Liver (tissue), 9 donors: ENCODE results near the gene KRT16. TPM values are rescaled to one million over a fixed set of nuclear protein-coding genes. Genes with fewer than 3 reads are reported as not detected.
"Not testable (repeated sequence)": the region's sequence is repeated elsewhere in the genome, so short reads cannot be mapped to it uniquely, and the experiment has no call there.

Source experiments
- DNase-seq: peaks from one replicate; pipeline ENCODE4 v3.0.0-alpha.2; 2017; ENCODE audit warnings: low spot score
- H3K27ac ChIP-seq, 2 donors: one replicate each; pipeline ENCODE4 v1.7.0; 2013; ENCODE audit warnings: inconsistent platforms in 2 of 2, low read length in 2 of 2, control low read depth in 1 of 2, low read depth in 1 of 2, mild to moderate bottlenecking in 1 of 2
- H3K27me3 ChIP-seq, 4 donors: one replicate each; pipeline versions ENCODE4 v1.6.1 to v1.7.0; 2013; ENCODE audit warnings: low read length in 3 of 4, inconsistent platforms in 1 of 4, mild to moderate bottlenecking in 1 of 4, moderate library complexity in 1 of 4; ENCODE audit not compliant: control insufficient read depth in 4 of 4, insufficient read depth in 4 of 4
- H3K36me3 ChIP-seq, 4 donors: one replicate each; pipeline versions ENCODE4 v1.6.1 to v1.7.0; 2013; ENCODE audit warnings: low read length in 3 of 4, mild to moderate bottlenecking in 3 of 4, low read depth in 1 of 4, moderate library complexity in 1 of 4; ENCODE audit not compliant: control insufficient read depth in 4 of 4, insufficient read depth in 3 of 4
- H3K4me1 ChIP-seq, 4 donors: one replicate each; pipeline versions ENCODE4 v1.6.1 to v1.7.0; 2013; ENCODE audit warnings: low read length in 3 of 4, mild to moderate bottlenecking in 3 of 4, moderate library complexity in 1 of 4; ENCODE audit not compliant: control insufficient read depth in 4 of 4, insufficient read depth in 4 of 4
- H3K4me3 ChIP-seq, 3 donors: one replicate each; pipeline versions ENCODE4 v1.6.1 to v1.7.0; 2013; ENCODE audit warnings: low read length in 3 of 3, control low read depth in 1 of 3, low read depth in 1 of 3, mild to moderate bottlenecking in 1 of 3
- H3K9ac ChIP-seq, 2 donors: one replicate each; pipeline ENCODE4 v1.7.0; 2013; ENCODE audit warnings: low read length in 2 of 2, mild to moderate bottlenecking in 2 of 2, moderate library complexity in 2 of 2, control low read depth in 1 of 2, low read depth in 1 of 2
- H3K9me3 ChIP-seq, 4 donors: one replicate each; pipeline versions ENCODE4 v1.6.1 to v1.7.0; 2013; ENCODE audit warnings: low read length in 3 of 4; ENCODE audit not compliant: control insufficient read depth in 4 of 4
- ATF3 ChIP-seq: IDR thresholded peaks from 2 replicates; pipeline ENCODE4 v1.6.1; 2016; ENCODE audit warnings: antibody characterized with exemption
- CTCF ChIP-seq: fragments of 150-350 bp; IDR thresholded peaks from 2 replicates; pipeline ENCODE4 v1.5.1; 2017; ENCODE audit warnings: improper control_type of control experiment, low read depth, low read length; ENCODE audit not compliant: missing input control
- EGR1 ChIP-seq, 2 donors: IDR thresholded peaks; 2 replicates each; pipeline ENCODE4 v1.6.1; 2016 to 2018; ENCODE audit warnings: antibody characterized with exemption in 2 of 2, low read depth in 2 of 2
- FOXA1 ChIP-seq: IDR thresholded peaks from 2 replicates; pipeline ENCODE4 v1.6.1; 2016; ENCODE audit warnings: antibody characterized with exemption
- FOXA2 ChIP-seq: IDR thresholded peaks from 2 replicates; pipeline ENCODE4 v1.6.1; 2016; ENCODE audit warnings: antibody characterized with exemption
- GABPA ChIP-seq, 2 donors: IDR thresholded peaks in 1 of 2; conservative IDR thresholded peaks in 1 of 2; 2 replicates each; pipeline ENCODE4 v1.6.1; 2016; ENCODE audit warnings: antibody characterized with exemption in 2 of 2, mild to moderate bottlenecking in 1 of 2, moderate library complexity in 1 of 2
- HNF4A ChIP-seq, 2 donors: conservative IDR thresholded peaks; 2 replicates each; pipeline ENCODE4 v1.6.1; 2016; ENCODE audit warnings: antibody characterized with exemption in 2 of 2, mild to moderate bottlenecking in 2 of 2
- HNF4G ChIP-seq: IDR thresholded peaks from 2 replicates; pipeline ENCODE4 v1.6.1; 2016; ENCODE audit warnings: antibody characterized with exemption
- JUND ChIP-seq, 2 donors: IDR thresholded peaks; 2 replicates each; pipeline ENCODE4 v1.6.1; 2016; ENCODE audit warnings: antibody characterized with exemption in 2 of 2
- MAX ChIP-seq: IDR thresholded peaks from 2 replicates; pipeline ENCODE4 v1.6.1; 2016; ENCODE audit warnings: antibody characterized with exemption
- NR2F2 ChIP-seq: IDR thresholded peaks from 2 replicates; pipeline ENCODE4 v1.6.1; 2016; ENCODE audit warnings: antibody characterized with exemption
- RAD21 ChIP-seq, 2 donors: IDR thresholded peaks; 2 replicates each; pipeline ENCODE4 v1.6.1; 2016; ENCODE audit warnings: antibody characterized with exemption in 2 of 2, mild to moderate bottlenecking in 2 of 2
- REST ChIP-seq: IDR thresholded peaks from 2 replicates; pipeline ENCODE4 v1.6.1; 2016; ENCODE audit warnings: antibody characterized with exemption, mild to moderate bottlenecking
- RXRA ChIP-seq, 2 donors: IDR thresholded peaks; 2 replicates each; pipeline ENCODE4 v1.6.1; 2017 to 2018; ENCODE audit warnings: antibody characterized with exemption in 2 of 2, mild to moderate bottlenecking in 1 of 2
- SP1 ChIP-seq: IDR thresholded peaks from 2 replicates; pipeline ENCODE4 v1.6.1; 2018; ENCODE audit warnings: antibody characterized with exemption, mild to moderate bottlenecking
- TAF1 ChIP-seq: conservative IDR thresholded peaks from 2 replicates; pipeline ENCODE4 v1.6.1; 2016; ENCODE audit warnings: antibody characterized with exemption, mild to moderate bottlenecking
- YY1 ChIP-seq: IDR thresholded peaks from 2 replicates; pipeline ENCODE4 v1.6.1; 2016; ENCODE audit warnings: antibody characterized with exemption, mild to moderate bottlenecking
- ZBTB33 ChIP-seq: IDR thresholded peaks from 2 replicates; pipeline ENCODE4 v1.6.1; 2016; ENCODE audit warnings: antibody characterized with exemption
- WGBS: extraction: QIAGEN DNeasy Blood & Tissue Kit; methylation state at CpG from one replicate; pipeline ENCODE4 v1.1.7; 2013; 5-methylcytosine and 5-hydroxymethylcytosine counted together
- polyA plus RNA-seq, 2 donors: library from polyadenylated mRNA; stranded (reverse) in 1 of 2; unstranded in 1 of 2; fragments of 200-250 nt in 1 of 2; fragments of >200 nt in 1 of 2; fragmentation: Nextera tagmentation in 1 of 2; extraction: Ambion mirVana in 1 of 2; gene quantifications; one replicate each; pipeline versions ENCODE4 v1.2.1 to v1.2.3, GENCODE V29; 2013 to 2015
- total RNA-seq, 2 donors: library from RNA; depleted of rRNA; stranded (reverse); fragments of >200 nt; gene quantifications; one replicate each; pipeline ENCODE4 v1.2.3, GENCODE V29; 2014
- donor health status: healthy.
- donor health status: healthy.
- donor health status: healthy.
- donor health status: healthy.
- donor health status: healthy.

The KRT16 gene
- total and polyA plus RNA-seq, 4 donors: not detected

- TF ChIP-seq ZBTB33: no peak
- no peak for TF ChIP-seq RAD21 (IDR thresholded peaks at IDR 0.05)
- TF ChIP-seq CTCF: no peak
- TF ChIP-seq FOXA2: no peak
- TF ChIP-seq TAF1: no peak
- no peak for TF ChIP-seq HNF4G
Observed at GRCh38 chr17:41617136-41617535, 4.6 kb upstream of the KRT16 start (continued).

GRCh38 chr17:41616486-41616885, 3.9 kb upstream of the KRT16 start:
- 87% methylated on average over 4 of the region's 4 CpGs for WGBS
- H3K9me3 ChIP-seq, H3K9ac ChIP-seq, H3K27me3 ChIP-seq, H3K27ac ChIP-seq, DNase-seq, H3K4me1 ChIP-seq, H3K4me3 ChIP-seq, H3K36me3 ChIP-seq: not testable (repeated sequence)

GRCh38 chr17:41615454-41615853, 2.9 kb upstream of the KRT16 start:
- Histone ChIP-seq H3K9me3 (no peaks in the 10 kb centered on the region), H3K4me1 (no peaks in the 10 kb centered on the region), H3K27ac (no peak overlapping the region), H3K36me3 (no peaks in the 10 kb centered on the region), H3K27me3 (no peaks in the 10 kb centered on the region), H3K9ac (no peak overlapping the region), H3K4me3 (no peak overlapping the region)
- no peak for DNase-seq
- no peak for TF ChIP-seq CTCF
- no peak for TF ChIP-seq EGR1 (IDR thresholded peaks at IDR 0.05; ENCODE audit: low read depth in 2 of 2)
- no peak for TF ChIP-seq ZBTB33
- TF ChIP-seq FOXA2: no peak
- TF ChIP-seq JUND (IDR thresholded peaks at IDR 0.05): no peak
- no peak for TF ChIP-seq YY1
- no peak for TF ChIP-seq SP1
- TF ChIP-seq RXRA (IDR thresholded peaks at IDR 0.05): no peak
- TF ChIP-seq ATF3: no peak
- no peak for TF ChIP-seq TAF1
- TF ChIP-seq HNF4A (conservative IDR thresholded peaks at IDR 0.05): no peak
- no peak for TF ChIP-seq GABPA (IDR thresholded peaks at IDR 0.05 in 1 of 2, conservative IDR thresholded peaks at IDR 0.05 in 1 of 2)
- no peak for TF ChIP-seq FOXA1
- no peak for TF ChIP-seq REST
- no peak for TF ChIP-seq NR2F2
- TF ChIP-seq HNF4G: no peak
- TF ChIP-seq MAX: no peak
- TF ChIP-seq RAD21 (IDR thresholded peaks at IDR 0.05): no peak
- 50% methylated on average over 7 of the region's 7 CpGs for WGBS
